Measurements from ENCODE around the gene HRH1.

GRCh38 chr3:11136830-11137626, 17.3 kb upstream of the HRH1 start:
- TF ChIP-seq POLR2A (IDR thresholded peaks at IDR 0.05) (no peak), CTCF (IDR thresholded peaks at IDR 0.05) (no peak), POLR2AphosphoS5 (IDR thresholded peaks at IDR 0.05) (peak; percentile 65 to 93 (median 86)), EP300 (IDR thresholded peaks at IDR 0.05; ENCODE audit: low read depth) (peak; percentile 99)
